Small intestine (tissue), 7 donors: ENCODE data around the gene PLCH2. TPM values are rescaled to one million over a fixed set of nuclear protein-coding genes. Genes with fewer than 3 reads are reported as not detected.

ENCODE experiments used
- DNase-seq, 2 donors: peaks; one replicate each; pipeline versions ENCODE4 v3.0.0 to v3.0.0-alpha.2; 2013
- FAIRE-seq: peaks from 2 replicates; lab custom pipeline; 2012; peaks lifted over from hg19 to GRCh38; lab: Jason Lieb, UNC
- H3K27ac ChIP-seq, 3 donors: one replicate each; pipeline ENCODE4 v1.5.1; 2013; ENCODE audit warnings: low read length in 2 of 3, mild to moderate bottlenecking in 2 of 3, control low read depth in 1 of 3, inconsistent platforms in 1 of 3, low read depth in 1 of 3, moderate library complexity in 1 of 3
- H3K27me3 ChIP-seq, 3 donors: one replicate each; pipeline ENCODE4 v1.6.1; 2013; ENCODE audit warnings: low read length in 3 of 3, inconsistent platforms in 1 of 3; ENCODE audit not compliant: control insufficient read depth in 3 of 3, insufficient read depth in 3 of 3
- H3K36me3 ChIP-seq, 3 donors: one replicate each; pipeline ENCODE4 v1.6.1; 2013; ENCODE audit warnings: low read length in 3 of 3, inconsistent platforms in 1 of 3, low read depth in 1 of 3, mild to moderate bottlenecking in 1 of 3, moderate library complexity in 1 of 3; ENCODE audit not compliant: control insufficient read depth in 3 of 3, insufficient read depth in 2 of 3
- H3K4me1 ChIP-seq, 3 donors: one replicate each; pipeline ENCODE4 v1.6.1; 2013; ENCODE audit warnings: low read length in 2 of 3, inconsistent platforms in 1 of 3, low read depth in 1 of 3, mild to moderate bottlenecking in 1 of 3, moderate library complexity in 1 of 3; ENCODE audit not compliant: control insufficient read depth in 3 of 3, insufficient read depth in 2 of 3
- H3K4me3 ChIP-seq, 3 donors: one replicate each; pipeline ENCODE4 v1.5.1; 2013; ENCODE audit warnings: low read length in 3 of 3, control low read depth in 1 of 3, inconsistent platforms in 1 of 3, low read depth in 1 of 3, mild to moderate bottlenecking in 1 of 3, moderate library complexity in 1 of 3
- H3K9me3 ChIP-seq, 2 donors: one replicate each; pipeline ENCODE4 v1.6.1; 2013; ENCODE audit warnings: low read depth in 1 of 2, low read length in 1 of 2; ENCODE audit not compliant: control insufficient read depth in 2 of 2, insufficient read depth in 1 of 2
- WGBS, 3 donors: extraction: QIAGEN DNeasy Blood & Tissue Kit; methylation state at CpG; one replicate each; pipeline ENCODE4 v1.1.7; 2013; 5-methylcytosine and 5-hydroxymethylcytosine counted together
- polyA plus RNA-seq, 4 donors: library from polyadenylated mRNA; stranded (reverse) in 3 of 4; unstranded in 1 of 4; fragments of 200-250 nt in 3 of 4; fragments of 120-200 nt in 1 of 4; gene quantifications; one replicate each; pipeline versions ENCODE4 v1.2.1 to v1.2.3, GENCODE V29; 2013
- donor health status: healthy with polysubstance abuse.
- donor health status: control.
- donor health status: control.
- donor health status: Bipolar disorder and iron deficiency.
- donor health status: healthy.

PLCH2 gene
- polyA plus RNA-seq, 4 donors = 0.22 to 7.1 (median 1.1) TPM

- WGBS, 3 donors = 11 to 56% (median 37%) methylated on average over 10 of the region's 10 CpGs
- peaks cover 0 to 12% (median 3%) of the 10 kb centered on the region in 3 donors for H3K27me3 ChIP-seq
- no peak for FAIRE-seq
Measured at GRCh38 chr1:2430592-2430973, 45.5 kb upstream of the PLCH2 start.

DNA sequence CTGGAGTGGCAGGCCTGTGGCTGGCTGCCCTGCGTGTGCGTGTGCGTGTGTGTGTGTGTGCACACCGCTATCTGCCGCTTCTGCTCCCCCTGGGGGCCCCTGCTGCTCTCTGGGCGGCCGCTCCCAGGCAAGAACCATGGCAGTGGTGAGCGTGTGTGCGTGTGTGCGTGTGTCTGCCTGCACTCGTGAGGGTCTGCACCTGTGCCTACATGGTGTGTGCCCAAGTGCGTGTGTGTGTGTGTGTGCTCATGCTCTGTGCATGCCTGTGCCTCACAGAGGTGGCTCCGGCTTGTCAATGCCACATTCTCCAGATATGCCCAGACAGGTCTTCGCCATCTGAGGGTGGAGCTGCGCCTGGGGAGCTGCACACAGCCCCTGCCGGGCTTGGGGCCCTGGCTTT, 45.0 kb upstream of the PLCH2 start:
- 22 to 44% (median 38%) methylated on average over 16 of the region's 16 CpGs for WGBS, 3 donors
- H3K27me3 ChIP-seq = peaks cover 0 to 12% (median 3%) of the 10 kb centered on the region in 3 donors
- FAIRE-seq (no peak), DNase-seq (no peak)
- H3K27ac ChIP-seq = peak overlapping the region in 1 of 3 donors; percentile 77
- H3K36me3 ChIP-seq = no peaks in the 10 kb centered on the region
- H3K4me3 ChIP-seq = no peak overlapping the region
- H3K4me1 ChIP-seq = peaks cover 0 to 52% (median 0%) of the 10 kb centered on the region in 3 donors
- H3K9me3 ChIP-seq = peaks cover 0 to 11% of the 10 kb centered on the region in 2 donors

More at GRCh38 chr1:2430592-2430973, 45.5 kb upstream of the PLCH2 start:
- Histone ChIP-seq H3K36me3 (no peaks in the 10 kb centered on the region), H3K4me1 (peaks cover 0 to 52% (median 0%) of the 10 kb centered on the region in 3 donors), H3K4me3 (no peak overlapping the region), H3K9me3 (peaks cover 0 to 11% of the 10 kb centered on the region in 2 donors), H3K27ac (peak overlapping the region in 1 of 3 donors; percentile 77)
- DNase-seq = peak; percentile 74 to 89

GRCh38 chr1:2431518-2431917, 44.6 kb upstream of the PLCH2 start:
- no peak overlapping the region for H3K27ac ChIP-seq
- peaks cover 0 to 52% (median 0%) of the 10 kb centered on the region in 3 donors for H3K4me1 ChIP-seq
- no peaks in the 10 kb centered on the region for H3K36me3 ChIP-seq
- peaks cover 0 to 12% (median 3%) of the 10 kb centered on the region in 3 donors for H3K27me3 ChIP-seq
- no peak for DNase-seq
- H3K4me3 ChIP-seq = no peak overlapping the region
- WGBS, 3 donors = 58 to 70% (median 60%) methylated on average over 10 of the region's 10 CpGs
- peaks cover 0 to 11% of the 10 kb centered on the region in 2 donors for H3K9me3 ChIP-seq
- FAIRE-seq = no peak

DNA sequence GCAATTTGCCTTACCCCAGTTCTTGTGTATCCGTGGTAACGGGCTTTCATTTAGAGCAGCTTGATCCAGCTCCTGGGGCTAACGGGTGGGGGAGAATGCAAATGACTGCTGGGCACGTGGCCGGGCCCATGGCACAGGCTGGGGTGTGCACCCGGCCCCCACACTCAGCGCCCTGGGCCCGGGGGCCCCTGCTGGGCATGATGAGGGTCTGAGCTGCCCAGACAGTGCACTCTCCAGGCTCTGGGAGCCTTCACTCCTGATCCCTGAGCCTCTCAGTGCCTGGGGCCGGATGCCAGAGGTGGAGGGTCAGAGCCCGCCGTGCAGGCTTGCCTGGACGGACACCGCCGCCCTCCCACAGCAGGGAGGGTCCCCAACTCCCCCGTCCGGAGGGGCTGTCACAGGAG, 43.6 kb upstream of the PLCH2 start:
- DNase-seq (no peak), FAIRE-seq (no peak)
- no peak overlapping the region for H3K27ac ChIP-seq
- WGBS, 3 donors = 49 to 61% (median 58%) methylated on average over 11 to 16 of the region's 16 CpGs
- H3K4me3 ChIP-seq = no peak overlapping the region
- H3K27me3 ChIP-seq = peaks cover 0 to 12% (median 3%) of the 10 kb centered on the region in 3 donors
- H3K4me1 ChIP-seq = peaks cover 0 to 52% (median 0%) of the 10 kb centered on the region in 3 donors
- no peaks in the 10 kb centered on the region for H3K36me3 ChIP-seq
- peaks cover 0 to 11% of the 10 kb centered on the region in 2 donors for H3K9me3 ChIP-seq

- 84 to 86% (median 85%) methylated on average over 10 to 13 of the region's 13 CpGs for WGBS, 3 donors
- DNase-seq = no peak
- Histone ChIP-seq H3K27me3 (peaks cover 0 to 12% (median 3%) of the 10 kb centered on the region in 3 donors), H3K27ac (no peak overlapping the region), H3K4me1 (peaks cover 0 to 52% (median 0%) of the 10 kb centered on the region in 3 donors), H3K9me3 (peaks cover 0 to 11% of the 10 kb centered on the region in 2 donors), H3K36me3 (no peaks in the 10 kb centered on the region), H3K4me3 (no peak overlapping the region)
- FAIRE-seq = no peak
Measured at GRCh38 chr1:2433196-2433595, 42.9 kb upstream of the PLCH2 start.

GRCh38 chr1:2433936-2434655, 42.0 kb upstream of the PLCH2 start:
- Histone ChIP-seq H3K4me3 (no peak overlapping the region), H3K27ac (no peak overlapping the region), H3K4me1 (peaks cover 0 to 52% (median 0%) of the 10 kb centered on the region in 3 donors), H3K9me3 (peaks cover 0 to 11% of the 10 kb centered on the region in 2 donors), H3K36me3 (no peaks in the 10 kb centered on the region), H3K27me3 (peaks cover 0 to 12% (median 3%) of the 10 kb centered on the region in 3 donors)
- DNase-seq = peak in 1 of 2 donors; percentile 35
- no peak for FAIRE-seq
- 47 to 55% (median 48%) methylated on average over 34 of the region's 34 CpGs for WGBS, 3 donors

GRCh38 chr1:2435091-2435490, 41.0 kb upstream of the PLCH2 start:
- WGBS, 3 donors = 61 to 71% (median 65%) methylated on average over 9 of the region's 9 CpGs
- FAIRE-seq = no peak
- Histone ChIP-seq H3K36me3 (no peaks in the 10 kb centered on the region), H3K9me3 (peaks cover 0 to 2% of the 10 kb centered on the region in 2 donors), H3K27me3 (peaks cover 0 to 12% (median under 1%) of the 10 kb centered on the region in 3 donors), H3K4me1 (peaks cover 0 to 47% (median 0%) of the 10 kb centered on the region in 3 donors), H3K4me3 (no peak overlapping the region), H3K27ac (no peak overlapping the region)
- no peak for DNase-seq

DNA sequence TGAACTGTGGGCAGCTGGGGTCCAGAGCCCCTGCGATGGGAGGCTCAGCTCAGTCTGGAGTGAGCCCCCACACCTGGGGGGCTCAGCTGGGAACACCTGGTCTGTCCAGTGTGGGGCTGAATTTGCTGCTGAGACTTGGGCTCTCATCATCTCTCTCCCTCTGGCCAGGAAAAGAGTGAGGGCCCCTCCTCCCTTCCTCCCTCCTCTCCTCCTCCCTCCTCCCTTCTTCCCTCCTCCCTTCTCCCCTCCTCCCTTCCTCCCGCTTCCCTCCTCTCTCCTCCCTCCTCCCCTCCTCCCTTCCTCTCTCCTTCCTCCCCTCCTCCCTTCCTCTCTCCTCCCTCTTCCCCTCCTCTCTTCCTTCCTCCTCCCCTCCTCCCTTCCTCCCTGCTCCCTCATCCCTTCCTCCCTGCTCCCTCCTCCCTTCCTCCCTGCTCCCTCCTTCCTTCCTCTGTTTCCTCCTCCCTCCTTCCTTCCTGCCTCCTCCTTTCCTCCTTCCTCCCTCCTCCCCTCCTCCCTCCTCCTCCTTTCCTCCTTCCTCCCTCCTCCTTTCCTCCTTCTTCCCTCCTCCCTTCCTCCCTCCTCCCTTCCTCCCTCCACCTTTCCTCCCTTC, 40.2 kb upstream of the PLCH2 start:
- Histone ChIP-seq H3K4me1 (peaks cover 0 to 40% (median 0%) of the 10 kb centered on the region in 3 donors), H3K4me3 (no peak overlapping the region), H3K27me3 (peaks cover 0 to 12% (median 0%) of the 10 kb centered on the region in 3 donors), H3K27ac (no peak overlapping the region), H3K36me3 (no peaks in the 10 kb centered on the region), H3K9me3 (no peaks in the 10 kb centered on the region)
- FAIRE-seq (no peak), DNase-seq (no peak)
- 50 to 79% (median 63%) methylated on average over 1 to 2 of the region's 2 CpGs for WGBS, 3 donors
